ENCODE results near the gene MINDY3. TPM values are rescaled to one million over a fixed set of nuclear protein-coding genes. Genes with fewer than 3 reads are reported as not detected.

Gene MINDY3
- polyA plus RNA-seq, 1 donor (not counting 4 experiments of a cell fraction or from before 2014, with no cell fraction given): 22.1 TPM

DNA sequence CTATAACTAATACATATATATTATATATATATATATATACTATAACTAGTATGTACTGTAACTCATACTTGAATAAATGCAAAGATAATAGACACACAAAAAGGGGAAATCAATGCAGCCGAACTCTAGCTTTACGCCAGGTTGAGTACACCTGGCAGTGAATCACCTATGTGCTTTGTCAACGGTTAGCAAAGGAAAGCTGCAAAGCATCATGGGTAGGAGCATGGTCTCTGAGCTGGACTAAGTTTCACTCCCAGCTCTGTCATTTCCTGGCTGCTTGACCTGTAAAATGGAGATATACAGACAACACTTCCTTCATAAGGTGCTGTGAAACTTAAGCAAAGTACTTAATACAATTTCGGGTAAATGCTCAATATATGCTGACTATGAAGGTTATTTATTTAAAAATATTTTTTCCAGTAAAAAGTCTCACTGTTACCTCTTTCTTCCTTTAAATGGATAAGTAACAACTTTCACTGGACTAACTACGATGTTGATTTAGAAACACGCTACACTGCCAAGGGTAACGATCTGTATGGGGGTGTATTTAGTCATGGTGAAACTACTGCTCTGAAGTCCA lies 78.8 kb downstream of the MINDY3 start:
- no peaks in the 10 kb centered on the region for H4K20me1 ChIP-seq (ENCODE audit: control insufficient read depth, extremely low read depth, insufficient read depth, low read length)
- H3K4me1 ChIP-seq (ENCODE audit: control insufficient read depth, extremely low read depth, insufficient read depth, low read length): peaks cover 14% of the 10 kb centered on the region
- no peaks in the 10 kb centered on the region for H3K9me3 ChIP-seq (ENCODE audit: control insufficient read depth, low read depth, low read length)
- no peaks in the 10 kb centered on the region for H3K27me3 ChIP-seq (ENCODE audit: control insufficient read depth, extremely low read depth, insufficient read depth, low read length)
- dilution Hi-C loops (cut with MboI; ENCODE audit: extremely low pct_ligation_motif_present, low sequenced_read_pairs): no loop called here
- FAIRE-seq: no peak
- H3K4me3 ChIP-seq (ENCODE audit: control insufficient read depth in 2 of 3, extremely low read depth in 1 of 3, insufficient read depth in 2 of 3, low read depth in 1 of 3, low read length in 3 of 3): no peak overlapping the region
- H3K36me3 ChIP-seq (ENCODE audit: control insufficient read depth in 2 of 2, extremely low read depth in 1 of 2, insufficient read depth in 2 of 2, low read length in 2 of 2): peaks cover 2 to 11% of the 10 kb centered on the region in 2 experiments
- H3K27ac ChIP-seq (ENCODE audit: control insufficient read depth, insufficient read depth, low read length): no peak overlapping the region
- H2AFZ ChIP-seq (ENCODE audit: control insufficient read depth, low read length): no peak overlapping the region
- H3K9ac ChIP-seq (ENCODE audit: control insufficient read depth, extremely low read depth, insufficient read depth, low read length): no peak overlapping the region
- TF ChIP-seq, protein P1, sequence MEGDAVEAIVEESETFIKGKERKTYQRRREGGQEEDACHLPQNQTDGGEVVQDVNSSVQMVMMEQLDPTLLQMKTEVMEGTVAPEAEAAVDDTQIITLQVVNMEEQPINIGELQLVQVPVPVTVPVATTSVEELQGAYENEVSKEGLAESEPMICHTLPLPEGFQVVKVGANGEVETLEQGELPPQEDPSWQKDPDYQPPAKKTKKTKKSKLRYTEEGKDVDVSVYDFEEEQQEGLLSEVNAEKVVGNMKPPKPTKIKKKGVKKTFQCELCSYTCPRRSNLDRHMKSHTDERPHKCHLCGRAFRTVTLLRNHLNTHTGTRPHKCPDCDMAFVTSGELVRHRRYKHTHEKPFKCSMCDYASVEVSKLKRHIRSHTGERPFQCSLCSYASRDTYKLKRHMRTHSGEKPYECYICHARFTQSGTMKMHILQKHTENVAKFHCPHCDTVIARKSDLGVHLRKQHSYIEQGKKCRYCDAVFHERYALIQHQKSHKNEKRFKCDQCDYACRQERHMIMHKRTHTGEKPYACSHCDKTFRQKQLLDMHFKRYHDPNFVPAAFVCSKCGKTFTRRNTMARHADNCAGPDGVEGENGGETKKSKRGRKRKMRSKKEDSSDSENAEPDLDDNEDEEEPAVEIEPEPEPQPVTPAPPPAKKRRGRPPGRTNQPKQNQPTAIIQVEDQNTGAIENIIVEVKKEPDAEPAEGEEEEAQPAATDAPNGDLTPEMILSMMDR (optimal IDR thresholded peaks at IDR 0.05 in 1 of 3, IDR thresholded peaks at IDR 0.05 in 1 of 3, conservative IDR thresholded peaks at IDR 0.05 in 1 of 3; ENCODE audit: extremely low read depth in 1 of 3, insufficient read depth in 2 of 3, low read length in 3 of 3): no peak
- TF ChIP-seq EZH2 (IDR thresholded peaks at IDR 0.05; ENCODE audit: low read length): no peak
- DNase-seq (ENCODE audit: low read depth, low spot score): no peak
- no peak overlapping the region for H3K4me2 ChIP-seq (ENCODE audit: control insufficient read depth, extremely low read depth, insufficient read depth, low read depth, low read length)
- H3K9me1 ChIP-seq (ENCODE audit: control insufficient read depth, extremely low read depth, insufficient read depth, low read length): no peaks in the 10 kb centered on the region
- no peaks in the 10 kb centered on the region for H3K79me2 ChIP-seq (ENCODE audit: control insufficient read depth, insufficient read depth, low read length)

DNA sequence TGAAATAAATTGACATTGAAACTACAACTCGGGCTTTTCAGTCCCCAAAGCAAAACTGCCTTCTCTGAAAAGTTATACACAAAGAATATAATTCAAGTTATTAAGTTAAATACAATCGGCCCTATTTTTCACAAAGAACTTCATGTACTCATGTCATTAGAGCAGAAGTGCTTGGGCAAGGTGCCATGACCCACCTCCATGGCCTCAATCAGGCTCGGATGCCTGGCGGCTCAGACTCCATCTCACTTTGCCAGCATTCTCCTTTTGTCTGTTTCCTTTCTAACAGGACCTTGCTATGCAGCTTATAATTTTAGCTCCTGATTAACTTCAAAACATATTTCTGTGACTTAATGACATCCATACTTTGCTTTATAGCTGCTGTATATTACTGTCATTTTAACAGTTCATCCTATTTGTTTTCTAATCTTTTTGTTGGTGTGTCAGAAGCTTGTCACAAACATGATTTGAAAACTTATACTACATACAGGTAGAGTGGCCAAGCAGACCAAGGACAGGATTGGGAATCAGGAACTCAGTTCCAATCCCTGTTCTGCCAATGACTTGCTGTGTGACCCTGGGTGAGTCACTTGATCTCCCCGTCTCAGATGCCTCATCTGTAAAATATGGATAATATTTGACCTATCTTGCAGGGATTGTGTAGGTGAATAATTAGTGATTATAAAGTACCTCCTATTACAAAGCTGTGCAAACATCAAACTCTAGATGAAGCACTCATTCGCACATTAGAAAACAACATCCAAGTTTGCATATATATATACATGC lies 79.8 kb downstream of the MINDY3 start:
- H3K27ac ChIP-seq (ENCODE audit: control insufficient read depth, insufficient read depth, low read length): no peak overlapping the region
- no peaks in the 10 kb centered on the region for H3K27me3 ChIP-seq (ENCODE audit: control insufficient read depth, extremely low read depth, insufficient read depth, low read length)
- H2AFZ ChIP-seq (ENCODE audit: control insufficient read depth, low read length): no peak overlapping the region
- H4K20me1 ChIP-seq (ENCODE audit: control insufficient read depth, extremely low read depth, insufficient read depth, low read length): no peaks in the 10 kb centered on the region
- H3K36me3 ChIP-seq (ENCODE audit: control insufficient read depth in 2 of 2, extremely low read depth in 1 of 2, insufficient read depth in 2 of 2, low read length in 2 of 2): peaks cover 2 to 11% of the 10 kb centered on the region in 2 experiments
- no peak overlapping the region for H3K4me3 ChIP-seq (ENCODE audit: control insufficient read depth in 2 of 3, extremely low read depth in 1 of 3, insufficient read depth in 2 of 3, low read depth in 1 of 3, low read length in 3 of 3)
- H3K4me2 ChIP-seq (ENCODE audit: control insufficient read depth, extremely low read depth, insufficient read depth, low read depth, low read length): no peak overlapping the region
- peaks cover 17% of the 10 kb centered on the region for H3K4me1 ChIP-seq (ENCODE audit: control insufficient read depth, extremely low read depth, insufficient read depth, low read length)
- H3K9ac ChIP-seq (ENCODE audit: control insufficient read depth, extremely low read depth, insufficient read depth, low read length): no peak overlapping the region
- dilution Hi-C loops (cut with MboI; ENCODE audit: extremely low pct_ligation_motif_present, low sequenced_read_pairs): no loop called here
- no peaks in the 10 kb centered on the region for H3K9me3 ChIP-seq (ENCODE audit: control insufficient read depth, low read depth, low read length)
- no peaks in the 10 kb centered on the region for H3K9me1 ChIP-seq (ENCODE audit: control insufficient read depth, extremely low read depth, insufficient read depth, low read length)
- no peak for FAIRE-seq
- TF ChIP-seq, protein P1 (optimal IDR thresholded peaks at IDR 0.05 in 1 of 3, IDR thresholded peaks at IDR 0.05 in 1 of 3, conservative IDR thresholded peaks at IDR 0.05 in 1 of 3; ENCODE audit: extremely low read depth in 1 of 3, insufficient read depth in 2 of 3, low read length in 3 of 3): no peak
- no peak for TF ChIP-seq EZH2 (IDR thresholded peaks at IDR 0.05; ENCODE audit: low read length)
- DNase-seq (ENCODE audit: low read depth, low spot score): no peak
- H3K79me2 ChIP-seq (ENCODE audit: control insufficient read depth, insufficient read depth, low read length): no peaks in the 10 kb centered on the region

All from keratinocyte (primary cell).